ENCODE results near the gene OLIG2. TPM values are rescaled to one million over a fixed set of nuclear protein-coding genes. Genes with fewer than 3 reads are reported as not detected.
A peak's percentile ranks its signal among the peaks of the same experiment; 100 is the strongest.

OLIG2 gene
- total RNA-seq, 1 donor from 2014 or later = not detected

DNA sequence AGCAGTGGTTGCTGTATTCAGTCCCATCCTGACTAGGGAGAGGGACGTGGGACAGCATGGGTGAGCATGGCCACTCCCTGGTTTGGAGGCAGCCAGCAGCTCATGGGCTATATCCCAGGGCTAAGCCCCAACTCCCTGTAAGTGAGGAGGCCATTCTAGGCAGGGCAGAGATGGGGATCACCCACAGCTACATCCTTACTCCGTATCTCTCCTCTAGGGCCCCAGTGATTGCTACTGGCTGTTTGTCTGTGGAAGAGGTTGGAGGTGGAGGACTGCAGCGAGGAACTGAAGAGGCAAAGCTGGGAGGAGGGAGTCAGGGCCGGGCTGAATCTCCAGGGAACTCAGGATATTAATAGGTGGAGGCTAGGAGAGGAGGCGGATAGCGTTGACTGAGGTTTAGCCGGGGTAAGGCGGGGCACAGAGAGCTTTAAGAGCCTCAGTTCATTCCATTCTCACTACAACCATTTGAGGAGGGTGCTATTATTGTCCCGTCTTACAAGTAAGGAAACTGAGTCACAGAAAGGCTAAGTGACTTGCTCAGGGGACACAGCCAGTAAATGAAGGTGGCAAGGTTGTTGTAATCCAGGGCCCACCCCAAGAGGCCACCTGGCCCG, 6.8 kb downstream of the OLIG2 start:
- DNase-seq (ENCODE audit: low spot score) = no peak

DNA sequence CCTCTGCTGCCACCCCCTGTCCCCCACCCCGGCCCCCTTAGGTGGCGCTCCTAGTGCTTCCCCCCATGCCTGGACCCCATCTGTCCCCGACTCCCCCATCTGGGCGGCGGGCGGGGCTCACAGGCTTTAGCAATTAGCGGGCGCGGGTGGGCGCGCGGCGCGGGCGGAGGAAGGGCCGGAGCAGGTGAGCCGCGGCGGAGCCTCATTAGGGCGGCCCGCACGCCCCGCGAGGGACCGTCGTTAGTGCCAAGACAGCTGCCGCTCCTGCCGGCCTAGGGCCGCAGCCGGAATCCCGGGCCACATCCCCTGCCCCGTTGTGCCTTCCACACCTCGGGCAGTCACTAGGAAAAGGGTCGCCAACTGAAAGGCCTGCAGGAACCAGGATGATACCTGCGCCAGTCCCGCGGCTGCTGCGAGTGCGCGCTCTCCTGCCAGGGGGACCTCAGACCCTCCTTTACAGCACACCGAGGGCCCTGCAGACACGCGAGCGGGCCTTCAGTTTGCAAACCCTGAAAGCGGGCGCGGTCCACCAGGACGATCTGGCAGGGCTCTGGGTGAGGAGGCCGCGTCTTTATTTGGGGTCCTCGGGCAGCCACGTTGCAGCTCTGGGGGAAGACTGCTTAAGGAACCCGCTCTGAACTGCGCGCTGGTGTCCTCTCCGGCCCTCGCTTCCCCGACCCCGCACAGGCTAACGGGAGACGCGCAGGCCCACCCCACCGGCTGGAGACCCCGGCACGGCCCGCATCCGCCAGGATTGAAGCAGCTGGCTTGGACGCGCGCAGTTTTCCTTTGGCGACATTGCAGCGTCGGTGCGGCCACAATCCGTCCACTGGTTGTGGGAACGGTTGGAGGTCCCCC, 7.6 kb downstream of the OLIG2 start:
- DNase-seq (ENCODE audit: low spot score) = no peak

DNA sequence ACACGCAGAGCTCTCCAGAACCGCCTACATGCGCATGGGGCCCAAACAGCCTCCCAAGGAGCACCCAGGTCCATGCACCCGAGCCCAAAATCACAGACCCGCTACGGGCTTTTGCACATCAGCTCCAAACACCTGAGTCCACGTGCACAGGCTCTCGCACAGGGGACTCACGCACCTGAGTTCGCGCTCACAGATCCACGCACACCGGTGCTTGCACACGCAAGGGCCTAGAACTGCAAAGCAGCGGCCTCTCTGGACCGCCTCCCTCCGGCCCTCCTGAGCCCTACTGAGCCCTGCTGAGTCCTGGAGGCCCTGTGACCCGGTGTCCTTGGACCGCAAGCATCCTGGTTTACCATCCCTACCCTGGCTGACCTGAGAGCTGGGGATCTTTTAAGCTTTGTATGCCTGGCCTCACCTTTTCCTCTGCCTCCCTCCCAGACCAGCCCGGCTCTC, 8.3 kb downstream of the OLIG2 start:
- no peak for DNase-seq (ENCODE audit: low spot score)

DNA sequence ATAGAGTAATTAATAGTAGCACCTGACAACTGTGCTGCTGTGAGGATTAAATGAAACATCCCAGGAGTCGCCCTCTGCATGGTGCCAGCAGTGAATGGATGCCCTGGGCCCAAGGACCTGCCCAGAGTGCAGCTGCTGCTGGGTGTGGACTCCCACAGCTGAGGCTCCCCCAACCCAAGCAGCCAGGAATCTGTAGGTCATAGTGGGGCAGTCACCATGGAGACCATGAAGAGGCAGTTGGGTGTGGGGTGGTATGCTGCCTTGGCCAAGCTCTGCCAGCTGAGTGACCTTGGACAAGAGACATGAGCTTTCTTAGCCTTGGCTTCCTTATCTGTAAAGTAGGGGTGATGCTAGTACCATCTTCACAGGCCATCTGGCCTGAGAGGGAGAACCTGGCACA, 9.4 kb downstream of the OLIG2 start:
- no peak for DNase-seq (ENCODE audit: low spot score)

DNA sequence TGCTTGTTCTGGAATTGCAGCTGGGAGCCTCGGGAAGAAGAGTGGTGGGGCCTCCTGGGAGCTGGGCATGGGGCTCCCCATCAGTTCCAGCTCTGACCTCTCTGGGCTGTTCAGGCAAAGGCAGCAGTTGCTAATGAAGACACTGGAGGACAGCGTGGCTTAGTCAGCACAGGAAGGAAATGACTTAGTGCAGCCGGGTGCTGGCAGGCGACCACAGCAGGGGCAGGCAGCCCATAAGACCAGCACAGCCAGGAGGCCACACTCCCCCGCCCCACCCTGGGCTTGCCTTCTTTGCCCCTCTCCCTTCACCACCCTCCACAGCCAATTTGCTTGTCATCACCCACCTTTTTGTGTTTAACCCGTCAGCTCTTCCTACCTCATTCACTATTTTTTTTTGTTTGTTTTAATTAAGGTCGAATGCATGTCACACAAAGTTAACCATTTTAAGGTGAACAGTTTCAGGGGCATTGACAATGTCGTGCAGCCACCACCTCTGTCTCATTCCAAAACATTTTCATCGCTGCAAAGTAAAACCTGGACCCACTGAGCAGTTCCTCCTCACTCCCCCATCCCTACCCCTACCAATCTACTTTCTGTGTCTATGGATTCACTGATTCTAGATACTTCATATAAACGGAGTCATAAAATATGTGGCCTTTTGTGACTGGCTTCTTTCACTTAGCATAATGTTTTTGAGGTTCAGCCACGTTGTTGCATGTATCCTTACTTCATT, 10.9 kb downstream of the OLIG2 start:
- no peak for DNase-seq (ENCODE audit: low spot score)

DNA sequence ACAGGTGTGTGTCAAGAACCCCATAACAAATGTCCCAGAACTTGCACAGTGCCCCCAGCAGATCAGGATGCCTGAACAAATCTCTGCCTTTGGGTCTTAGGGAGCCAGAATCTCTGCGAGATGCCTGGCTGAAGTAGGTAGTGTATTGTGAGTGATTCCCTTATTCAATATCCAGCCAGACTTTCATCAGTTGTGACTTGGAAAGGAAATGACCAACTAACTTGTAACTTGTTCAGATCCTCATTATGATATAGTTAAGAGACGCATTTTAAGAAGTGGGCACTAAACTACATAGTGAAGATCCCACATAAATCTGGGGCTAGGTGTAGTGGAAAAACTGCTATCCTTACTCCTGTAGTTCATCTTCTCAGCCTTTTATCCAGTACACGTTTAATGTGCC, 11.8 kb downstream of the OLIG2 start:
- no peak for DNase-seq (ENCODE audit: low spot score)

DNA sequence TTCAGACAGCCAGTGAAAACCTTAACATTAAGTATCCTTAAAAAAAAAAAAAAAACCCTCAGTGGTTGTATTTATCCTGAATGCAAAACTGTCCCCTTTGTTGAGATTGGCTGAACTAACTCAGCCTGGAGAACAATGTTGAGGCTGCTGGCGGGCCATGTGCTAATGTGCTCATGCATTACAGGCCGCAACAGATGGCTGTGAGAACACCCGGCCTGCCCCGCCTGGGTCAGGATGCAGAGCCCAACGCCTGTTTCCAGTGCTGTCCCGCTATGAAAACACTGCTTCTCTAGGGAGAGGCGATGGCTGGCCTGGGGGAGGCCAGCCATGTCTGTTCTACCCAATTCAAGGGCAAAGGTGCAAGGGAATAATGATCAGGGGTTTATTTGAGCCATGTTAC, 13.8 kb downstream of the OLIG2 start:
- DNase-seq (ENCODE audit: low spot score) = no peak

DNA sequence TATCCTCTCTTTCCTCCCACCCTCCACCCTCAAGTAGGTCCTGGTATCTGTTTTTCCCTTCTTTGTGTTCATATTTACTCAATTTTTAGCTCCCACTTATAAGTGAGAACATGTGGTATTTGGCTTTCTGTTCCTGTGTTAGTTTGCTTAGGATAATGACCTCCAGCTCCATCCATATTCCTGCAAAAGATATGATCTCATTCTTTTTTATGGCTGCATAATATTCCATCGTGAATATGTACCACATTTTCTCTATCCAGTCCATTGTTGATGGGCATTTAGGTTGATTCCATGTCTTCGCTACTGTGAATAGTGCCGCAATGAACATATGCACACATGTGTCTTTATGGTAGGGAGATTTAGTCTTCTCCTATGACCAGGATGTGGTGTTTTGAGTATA, 14.5 kb downstream of the OLIG2 start:
- DNase-seq (ENCODE audit: low spot score) = no peak

DNA sequence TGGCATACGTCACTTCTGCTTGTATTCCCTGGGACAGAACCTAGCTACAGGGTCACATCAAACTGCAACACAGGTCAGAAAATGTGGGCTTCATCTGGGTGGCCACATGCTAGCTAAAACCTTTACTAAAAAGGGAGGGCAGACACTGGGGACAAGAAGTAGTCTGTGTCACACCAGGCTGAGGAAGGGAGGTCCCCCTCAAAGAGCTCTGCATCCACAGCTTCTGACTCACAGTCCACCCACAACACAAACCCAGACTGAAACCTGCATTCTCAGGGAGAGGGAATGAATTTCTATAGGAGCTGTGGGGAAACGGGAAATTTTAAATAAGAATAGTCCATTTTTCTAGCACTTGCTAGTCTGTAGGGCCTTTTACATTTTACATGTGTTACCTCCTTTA, 16.2 kb downstream of the OLIG2 start:
- no peak for DNase-seq (ENCODE audit: low spot score)

DNA sequence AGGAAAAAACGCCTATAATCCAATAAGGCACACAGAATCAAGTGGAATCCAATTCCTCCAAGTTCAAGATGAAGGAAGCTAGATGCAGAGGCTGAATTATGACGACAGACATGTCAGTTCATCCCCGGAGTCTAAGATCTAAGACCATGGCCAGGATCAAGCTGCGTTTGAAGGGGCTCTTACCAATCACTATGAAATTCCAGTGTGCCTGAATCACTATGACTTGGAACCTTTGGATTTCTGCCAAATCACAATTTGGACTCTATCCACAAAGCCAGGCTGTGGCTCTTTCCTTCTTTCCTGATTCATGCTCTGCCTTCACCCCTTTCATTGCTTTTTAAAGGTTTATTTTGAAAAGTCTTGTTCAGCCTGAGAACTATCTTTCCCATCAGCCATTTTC, 17.1 kb downstream of the OLIG2 start:
- peak; percentile 91 for DNase-seq (ENCODE audit: low spot score)

DNA sequence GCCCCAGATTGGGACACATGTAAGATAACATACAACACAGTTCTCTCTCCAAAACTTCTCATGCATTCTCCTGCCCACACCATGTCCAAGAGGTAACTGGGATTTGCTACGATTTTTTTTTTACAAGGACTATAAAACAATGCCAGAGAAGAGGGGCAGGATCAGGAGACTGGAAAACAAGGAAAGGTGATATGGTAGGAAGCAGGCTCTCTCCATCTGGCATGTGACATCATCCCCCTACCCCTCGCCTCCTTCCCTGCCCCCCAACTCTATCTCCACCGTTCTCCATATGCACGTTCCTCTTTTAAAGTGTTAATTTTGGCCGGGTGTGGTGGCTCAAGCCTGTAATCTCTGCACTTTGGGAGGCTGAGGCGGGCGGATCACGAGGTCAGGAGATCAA, 20.7 kb downstream of the OLIG2 start:
- no peak for DNase-seq (ENCODE audit: low spot score)

DNA sequence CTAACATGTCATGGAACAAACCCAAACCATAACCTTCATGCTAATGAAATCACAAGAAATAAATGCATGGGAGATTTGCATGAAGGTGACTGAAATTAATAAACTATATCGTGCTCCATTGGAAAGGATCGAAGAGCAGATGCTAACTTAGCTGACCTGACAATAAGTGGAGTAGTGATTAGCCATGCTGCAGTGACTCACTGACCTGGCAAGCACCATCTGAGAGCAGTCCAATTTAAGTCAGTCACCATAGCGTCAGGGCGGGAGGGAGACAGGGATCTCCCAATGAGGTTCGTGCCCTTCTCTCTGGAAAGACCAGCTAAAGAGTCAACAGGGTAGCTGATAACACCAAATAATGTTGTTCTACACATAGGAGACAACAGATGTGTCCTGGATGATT, 21.5 kb downstream of the OLIG2 start:
- no peak for DNase-seq (ENCODE audit: low spot score)

DNA sequence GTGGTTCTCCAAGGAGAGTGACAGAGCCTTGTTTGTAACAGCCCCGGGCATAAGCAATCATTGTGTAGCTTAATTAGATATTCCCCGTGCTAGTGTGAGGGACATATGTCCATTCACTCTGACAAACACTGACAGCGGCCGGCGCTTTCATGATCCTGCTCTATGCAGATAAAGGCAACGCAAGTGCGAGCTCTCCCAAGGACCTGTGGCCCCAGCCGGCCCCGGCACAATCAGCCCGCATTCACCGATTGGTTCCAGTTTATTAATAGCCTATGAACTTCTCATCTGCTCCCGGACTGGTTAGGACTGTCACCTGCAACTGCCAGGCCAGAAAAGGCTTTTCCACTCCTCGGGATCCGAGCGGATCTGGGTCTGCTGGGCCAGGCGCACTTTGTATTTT, 26.2 kb downstream of the OLIG2 start:
- no peak for DNase-seq (ENCODE audit: low spot score)

DNA sequence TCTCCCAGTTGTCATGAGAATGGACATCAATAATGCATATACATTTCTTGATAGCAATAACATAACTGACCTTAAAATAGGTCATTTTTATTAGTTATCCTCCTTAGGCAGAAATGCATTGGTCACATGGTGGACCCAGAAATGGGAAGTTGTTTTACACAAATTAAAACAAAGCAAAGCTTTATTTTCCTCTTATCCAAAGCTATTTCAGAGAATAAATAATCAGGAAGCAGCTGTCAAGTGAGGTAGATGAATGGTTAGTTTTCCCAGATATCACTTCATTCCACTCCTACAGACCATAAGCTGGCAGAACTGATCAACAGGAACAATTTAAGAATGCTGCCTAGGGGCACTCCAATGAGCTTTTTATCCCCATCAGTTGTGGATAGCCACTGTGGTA, 28.2 kb downstream of the OLIG2 start:
- DNase-seq (ENCODE audit: low spot score) = no peak

DNA sequence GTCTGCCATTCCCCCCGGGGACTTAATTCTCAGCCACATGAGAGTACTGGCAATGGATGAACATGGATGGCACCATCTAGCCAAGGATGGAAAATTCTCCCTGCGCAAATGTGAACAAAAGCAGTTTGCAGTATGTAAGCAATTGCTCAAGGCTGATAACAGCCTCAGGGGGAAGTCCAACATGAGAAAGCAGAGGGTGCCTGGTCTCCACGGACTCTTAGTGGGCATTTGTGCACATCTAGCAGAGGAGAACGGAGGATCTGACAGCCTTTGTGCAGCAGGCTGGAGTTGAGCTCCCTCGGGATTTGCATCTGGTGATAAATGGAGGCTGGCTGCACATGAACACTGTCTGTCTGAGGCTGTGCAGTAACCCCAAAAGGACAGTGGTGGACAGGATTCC, 30.3 kb downstream of the OLIG2 start:
- DNase-seq (ENCODE audit: low spot score) = no peak

DNA sequence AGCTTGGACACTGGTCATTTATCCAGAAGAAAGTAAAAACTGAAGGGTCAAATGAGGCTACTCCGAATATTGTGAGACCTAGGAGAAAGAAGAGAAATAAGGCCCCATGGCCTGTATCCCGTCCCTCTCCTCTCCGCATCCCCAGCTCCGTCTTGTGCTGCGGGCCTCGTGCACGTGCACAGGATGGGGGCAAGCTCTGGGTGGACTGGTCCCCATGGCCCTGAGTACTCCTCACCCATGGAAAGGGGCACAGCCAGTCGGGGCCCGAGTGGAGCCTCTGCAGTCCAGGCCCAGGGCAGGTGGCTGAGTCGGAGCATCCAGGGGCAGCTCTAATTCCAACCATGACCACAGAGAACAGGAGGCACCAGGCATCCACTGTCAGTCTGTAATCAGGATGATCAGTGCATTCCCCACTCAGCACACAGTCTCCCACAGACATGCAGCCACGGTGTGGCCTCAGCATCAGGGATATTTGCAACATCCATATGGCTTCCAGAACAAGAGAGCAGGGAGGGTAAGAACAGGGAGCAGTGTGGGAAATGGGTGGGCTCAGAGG, 31.7 kb downstream of the OLIG2 start:
- no peak for DNase-seq (ENCODE audit: low spot score)

DNA sequence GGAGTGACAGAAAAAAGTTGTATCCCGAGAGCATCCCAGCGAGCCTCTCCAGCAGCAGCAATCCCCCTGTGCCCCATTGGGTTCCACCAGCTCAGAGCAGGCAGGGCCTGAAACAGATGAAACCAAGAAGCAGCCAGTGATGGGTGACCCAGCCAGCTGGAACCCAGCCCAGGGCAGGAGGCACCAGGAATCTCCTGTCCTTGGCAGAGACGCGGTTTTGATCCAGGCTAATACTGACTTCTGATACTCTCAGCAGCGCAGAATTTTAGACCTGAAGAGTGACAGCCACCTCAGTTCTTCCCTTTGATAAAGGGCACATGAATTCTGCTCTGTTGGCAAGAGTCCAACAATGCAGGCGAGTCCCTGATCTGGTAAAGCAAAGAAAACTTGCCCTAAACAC, 32.8 kb downstream of the OLIG2 start:
- DNase-seq (ENCODE audit: low spot score) = no peak

DNA sequence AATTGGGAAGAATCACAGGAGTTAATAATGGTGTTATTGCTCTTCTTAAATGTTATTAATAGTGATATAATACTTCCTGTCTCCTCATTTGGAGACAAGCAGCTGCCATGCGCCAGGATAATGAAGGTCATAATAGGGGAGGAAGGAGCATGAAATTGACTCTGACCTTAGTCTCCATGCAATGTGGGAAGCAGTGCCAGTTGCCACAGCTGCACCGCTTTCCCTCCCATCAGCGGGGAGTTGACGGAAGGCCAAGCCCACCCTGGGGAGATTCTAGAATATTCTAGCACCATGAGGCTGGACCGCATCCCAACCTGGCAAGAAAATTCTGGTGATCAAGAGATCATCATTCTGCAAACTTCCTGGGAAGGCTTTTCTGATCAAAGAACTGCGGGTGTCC, 33.2 kb downstream of the OLIG2 start:
- no peak for DNase-seq (ENCODE audit: low spot score)

DNA sequence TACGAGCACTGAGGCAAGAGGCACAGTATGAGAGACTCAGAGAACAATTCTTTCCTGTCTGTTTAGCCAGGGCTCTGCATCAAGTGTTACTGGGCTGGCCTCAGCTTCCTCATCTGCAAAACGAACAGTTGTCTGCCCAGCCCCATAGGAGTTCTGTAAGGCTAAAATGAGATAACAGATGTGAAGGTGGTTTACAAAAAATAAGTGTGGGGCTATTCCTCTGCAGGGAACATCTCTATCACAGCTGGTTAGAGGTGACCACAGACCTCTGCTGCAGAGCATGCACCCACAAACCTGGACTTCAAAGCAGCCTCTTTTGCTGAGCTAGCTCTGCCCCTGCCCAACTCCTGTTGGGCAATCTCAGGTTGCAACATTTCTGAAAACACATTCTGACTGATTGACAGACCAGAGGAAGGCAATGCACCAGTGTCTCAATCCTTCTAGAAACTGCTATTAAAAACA, 33.7 kb downstream of the OLIG2 start:
- DNase-seq (ENCODE audit: low spot score) = peak; percentile 38

DNA sequence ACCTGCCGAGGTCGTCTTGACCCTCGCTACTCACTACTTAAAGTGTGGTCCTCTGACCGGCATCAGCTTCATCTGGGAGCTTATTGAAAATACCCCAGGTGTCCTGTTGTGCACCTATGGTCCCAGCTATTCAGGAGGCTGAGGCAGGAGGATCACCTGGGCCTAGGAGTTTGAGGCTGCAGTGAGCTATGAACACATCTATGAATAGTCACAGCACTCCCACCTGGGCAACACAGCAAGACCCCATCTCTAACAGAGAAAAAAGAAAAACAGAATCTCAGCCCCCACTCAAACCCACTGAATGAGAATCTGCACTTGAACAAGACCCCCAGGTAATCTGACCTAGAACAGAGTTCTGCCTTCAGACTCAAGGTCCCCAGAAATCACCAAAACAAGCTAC, 35.5 kb downstream of the OLIG2 start:
- no peak for DNase-seq (ENCODE audit: low spot score)

DNA sequence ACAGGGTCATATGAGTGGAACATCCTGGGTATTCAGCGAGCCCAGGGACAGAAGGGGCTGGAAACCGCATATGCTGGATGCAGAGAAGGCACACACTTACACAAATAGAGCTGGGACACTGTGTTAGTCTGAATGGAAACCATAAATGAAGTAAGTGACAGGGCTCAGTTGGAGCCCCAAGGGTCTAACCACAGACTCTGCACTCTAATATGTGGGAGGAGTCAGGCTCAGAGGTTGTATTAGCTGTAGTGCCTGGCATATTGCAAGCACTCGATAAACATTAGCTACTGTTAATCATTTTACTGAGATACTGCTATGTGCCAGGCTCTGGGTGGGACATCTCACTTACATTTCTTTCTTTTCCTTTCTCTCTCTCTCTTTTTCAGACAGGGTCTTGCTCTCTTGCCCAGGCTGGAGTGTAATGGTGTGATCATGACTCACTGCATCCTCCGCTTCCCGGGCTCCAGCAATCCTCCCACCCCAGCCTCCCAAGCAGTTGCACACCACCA, 37.7 kb downstream of the OLIG2 start:
- no peak for DNase-seq (ENCODE audit: low spot score)

Data from umbilical cord (tissue), 2 donors.